B cell (primary cell): ENCODE measurements around the gene OR13C8.

Experiments used
- EZH2 ChIP-seq: IDR thresholded peaks from 2 replicates; pipeline ENCODE4 v1.6.1; 2012; ENCODE audit warnings: borderline replicate concordance, low read depth, mild to moderate bottlenecking, moderate library complexity, low read length; ENCODE audit not compliant: insufficient read depth, poor library complexity, severe bottlenecking
- TF ChIP-seq, protein P1 (sequence below): fragments of 200-600 bp; IDR thresholded peaks from one replicate; pipeline ENCODE4 v1.8.0; 2022; ENCODE audit warnings: antibody characterized with exemption, mild to moderate bottlenecking

DNA sequence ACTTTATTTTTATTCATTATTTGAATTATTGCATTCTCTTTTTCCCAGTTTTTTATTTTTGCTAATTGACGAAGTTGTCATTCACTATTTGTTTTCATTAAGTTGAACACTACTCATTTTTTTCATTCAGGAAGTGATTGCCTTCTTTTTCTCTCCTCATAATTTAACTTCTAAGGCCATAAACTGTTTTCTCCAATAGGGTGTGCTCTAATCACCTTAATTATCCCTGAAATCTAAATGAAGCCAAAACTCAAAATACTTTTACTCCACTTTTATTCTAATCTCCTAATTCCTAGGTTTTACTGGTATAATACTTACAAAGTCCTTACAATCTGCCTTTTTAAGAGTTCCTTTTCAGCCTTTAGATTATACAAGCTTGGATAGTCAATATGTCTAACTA, 39.4 kb downstream of the OR13C8 start:
- TF ChIP-seq, protein P1, sequence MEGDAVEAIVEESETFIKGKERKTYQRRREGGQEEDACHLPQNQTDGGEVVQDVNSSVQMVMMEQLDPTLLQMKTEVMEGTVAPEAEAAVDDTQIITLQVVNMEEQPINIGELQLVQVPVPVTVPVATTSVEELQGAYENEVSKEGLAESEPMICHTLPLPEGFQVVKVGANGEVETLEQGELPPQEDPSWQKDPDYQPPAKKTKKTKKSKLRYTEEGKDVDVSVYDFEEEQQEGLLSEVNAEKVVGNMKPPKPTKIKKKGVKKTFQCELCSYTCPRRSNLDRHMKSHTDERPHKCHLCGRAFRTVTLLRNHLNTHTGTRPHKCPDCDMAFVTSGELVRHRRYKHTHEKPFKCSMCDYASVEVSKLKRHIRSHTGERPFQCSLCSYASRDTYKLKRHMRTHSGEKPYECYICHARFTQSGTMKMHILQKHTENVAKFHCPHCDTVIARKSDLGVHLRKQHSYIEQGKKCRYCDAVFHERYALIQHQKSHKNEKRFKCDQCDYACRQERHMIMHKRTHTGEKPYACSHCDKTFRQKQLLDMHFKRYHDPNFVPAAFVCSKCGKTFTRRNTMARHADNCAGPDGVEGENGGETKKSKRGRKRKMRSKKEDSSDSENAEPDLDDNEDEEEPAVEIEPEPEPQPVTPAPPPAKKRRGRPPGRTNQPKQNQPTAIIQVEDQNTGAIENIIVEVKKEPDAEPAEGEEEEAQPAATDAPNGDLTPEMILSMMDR, result no peak
- TF ChIP-seq EZH2, result no peak
